Fibroblast of skin of abdomen (primary cell): Measurements from ENCODE around the gene GRAP2.
"Not testable (repeated sequence)": the region's sequence is repeated elsewhere in the genome, so short reads cannot be mapped to it uniquely, and the experiment has no call there.

ENCODE experiments used
- DNase-seq: peaks from one replicate; pipeline ENCODE4 v3.0.0-alpha.2; 2013

The GRAP2 gene

GRCh38 chr22:39946503-39947219, 45.8 kb downstream of the GRAP2 start:
- no peak for DNase-seq

- no peak for DNase-seq
These were observed 46.6 kb downstream of the GRAP2 start for GRCh38 chr22:39947220-39948216.

GRCh38 chr22:39949964-39950737, 49.3 kb downstream of the GRAP2 start:
- no peak for DNase-seq

GRCh38 chr22:39951603-39952293, 50.9 kb downstream of the GRAP2 start:
- DNase-seq = not testable (repeated sequence)

GRCh38 chr22:39952347-39952746, 51.5 kb downstream of the GRAP2 start:
- DNase-seq = no peak

- DNase-seq = no peak
These were observed 52.2 kb downstream of the GRAP2 start for GRCh38 chr22:39953101-39953500.

- DNase-seq = peak; percentile 95
These were observed 53.7 kb downstream of the GRAP2 start for GRCh38 chr22:39954584-39955055.

GRCh38 chr22:39955675-39956074, 54.8 kb downstream of the GRAP2 start:
- no peak for DNase-seq

GRCh38 chr22:39956932-39957664, 56.2 kb downstream of the GRAP2 start:
- DNase-seq = no peak

- DNase-seq = no peak
These were observed 57.3 kb downstream of the GRAP2 start for GRCh38 chr22:39958009-39958711.

- no peak for DNase-seq
These were observed 58.2 kb downstream of the GRAP2 start for GRCh38 chr22:39958949-39959639.

GRCh38 chr22:39959640-39960447, 59.0 kb downstream of the GRAP2 start, which contains the start of gene TMA7B:
Gene TMA7B, plus strand, starts transcription at chr22:39960397. Its CDS starts 3,978 bp downstream, at chr22:39964375.
- DNase-seq = peak; percentile 76

GRCh38 chr22:39960791-39961746, 60.2 kb downstream of the GRAP2 start:
- peak; percentile 98 for DNase-seq

GRCh38 chr22:39962071-39962470, 61.2 kb downstream of the GRAP2 start:
- peak; percentile 40 for DNase-seq

GRCh38 chr22:39965748-39966147, 64.9 kb downstream of the GRAP2 start:
- no peak for DNase-seq

- peak; percentile 34 for DNase-seq
These were observed 65.6 kb downstream of the GRAP2 start for GRCh38 chr22:39966470-39966869.

- peak; percentile 40 for DNase-seq
These were observed 66.4 kb downstream of the GRAP2 start for GRCh38 chr22:39967103-39967829.
